ENCODE results near the gene SYNGR3. TPM values are rescaled to one million over a fixed set of nuclear protein-coding genes. Genes with fewer than 3 reads are reported as not detected.
A peak's percentile ranks its signal among the peaks of the same experiment; 100 is the strongest.

SYNGR3 gene
- total and polyA plus RNA-seq, 5 donors from 2014 or later: 0.82 to 3.2 (median 1.4) TPM; not detected in 1

- Mint-ChIP-seq H3K27me3 (no peaks in the 10 kb centered on the region), H3K9me3 (no peaks in the 10 kb centered on the region), H3K4me3 (no peak overlapping the region), H3K36me3 (no peaks in the 10 kb centered on the region), H3K27ac (no peak overlapping the region), H3K4me1 (no peaks in the 10 kb centered on the region)
- Histone ChIP-seq H3K4me3 (ENCODE audit: low read depth, low read length) (no peak overlapping the region), H3K4me1 (ENCODE audit: control insufficient read depth, insufficient read depth, low read length, poor library complexity, severe bottlenecking) (no peaks in the 10 kb centered on the region), H3K36me3 (ENCODE audit: control insufficient read depth, insufficient read depth, low read length) (no peaks in the 10 kb centered on the region), H3K27ac (ENCODE audit: insufficient read depth, low read length, poor library complexity, severe bottlenecking) (no peak overlapping the region), H3K27me3 (ENCODE audit: control insufficient read depth, insufficient read depth, low read length) (no peaks in the 10 kb centered on the region), H3K9me3 (ENCODE audit: control insufficient read depth in 2 of 2, low read length in 2 of 2) (no peaks in the 10 kb centered on the region)
- ATAC-seq (ENCODE audit: low read depth in 2 of 2): no peak
- no peak for DNase-seq
Measured at GRCh38 chr16:2035431-2036199, 45.8 kb downstream of the SYNGR3 start.

DNA sequence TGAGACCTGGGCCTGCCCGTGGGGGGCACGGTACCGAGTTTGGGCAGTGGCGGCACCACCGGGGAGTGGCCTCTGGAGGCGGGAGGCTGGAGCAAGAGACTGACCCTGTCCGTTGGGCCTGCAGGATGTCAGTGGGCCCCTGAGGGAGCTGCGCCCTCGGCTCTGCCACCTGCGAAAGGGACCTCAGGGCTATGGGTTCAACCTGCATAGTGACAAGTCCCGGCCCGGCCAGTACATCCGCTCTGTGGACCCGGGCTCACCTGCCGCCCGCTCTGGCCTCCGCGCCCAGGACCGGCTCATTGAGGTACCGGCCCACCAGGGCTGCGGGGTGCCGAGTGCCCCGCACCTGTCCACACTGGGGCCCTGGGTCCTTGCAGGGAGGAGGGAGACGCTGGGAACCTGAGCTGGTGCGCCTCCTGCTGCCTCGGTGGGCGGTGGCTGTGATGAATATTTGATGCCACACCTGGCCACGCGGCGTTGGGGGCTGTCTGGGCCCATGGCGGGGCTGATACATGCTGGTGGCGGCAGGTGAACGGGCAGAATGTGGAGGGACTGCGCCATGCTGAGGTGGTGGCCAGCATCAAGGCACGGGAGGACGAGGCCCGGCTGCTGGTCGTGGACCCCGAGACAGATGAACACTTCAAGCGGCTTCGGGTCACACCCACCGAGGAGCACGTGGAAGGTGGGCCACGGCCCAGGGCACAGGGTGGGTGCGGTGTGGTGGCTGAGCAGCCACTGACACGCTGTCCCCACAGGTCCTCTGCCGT, 46.6 kb downstream of the SYNGR3 start:
- Histone ChIP-seq H3K36me3 (ENCODE audit: control insufficient read depth, insufficient read depth, low read length) (no peaks in the 10 kb centered on the region), H3K9me3 (ENCODE audit: control insufficient read depth in 2 of 2, low read length in 2 of 2) (no peaks in the 10 kb centered on the region), H3K27me3 (ENCODE audit: control insufficient read depth, insufficient read depth, low read length) (no peaks in the 10 kb centered on the region), H3K4me3 (ENCODE audit: low read depth, low read length) (no peak overlapping the region), H3K4me1 (ENCODE audit: control insufficient read depth, insufficient read depth, low read length, poor library complexity, severe bottlenecking) (no peaks in the 10 kb centered on the region), H3K27ac (ENCODE audit: insufficient read depth, low read length, poor library complexity, severe bottlenecking) (no peak overlapping the region)
- H3K4me3 Mint-ChIP-seq: no peak overlapping the region
- no peaks in the 10 kb centered on the region for H3K27me3 Mint-ChIP-seq
- peak overlapping the region in 1 of 3 donors; percentile 79 for H3K27ac Mint-ChIP-seq
- H3K4me1 Mint-ChIP-seq: no peaks in the 10 kb centered on the region
- H3K36me3 Mint-ChIP-seq: no peaks in the 10 kb centered on the region
- H3K9me3 Mint-ChIP-seq: no peaks in the 10 kb centered on the region
- ATAC-seq (ENCODE audit: low read depth in 2 of 2) (no peak), DNase-seq (no peak)

DNA sequence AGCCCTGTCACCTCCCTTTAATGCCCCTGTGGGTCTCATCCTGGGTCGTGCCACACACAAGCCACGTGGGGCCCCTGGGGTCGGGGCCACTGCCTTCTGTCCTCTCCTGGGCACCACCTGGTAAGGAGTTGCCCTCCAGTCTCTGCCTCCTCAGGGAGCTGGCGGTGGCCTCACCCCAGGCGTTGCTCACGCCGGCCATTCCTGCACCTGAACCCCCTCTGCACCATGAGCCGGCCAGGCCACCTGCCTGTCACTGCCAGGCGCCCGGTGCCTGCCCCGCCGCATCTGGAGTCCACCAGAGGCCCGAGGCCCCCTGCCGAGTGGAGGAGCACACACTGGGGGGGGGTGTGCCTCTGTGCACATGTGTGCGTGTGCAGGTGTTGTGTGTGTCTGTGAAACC, 47.3 kb downstream of the SYNGR3 start:
- H3K4me3 Mint-ChIP-seq: no peak overlapping the region
- Histone ChIP-seq H3K27ac (ENCODE audit: insufficient read depth, low read length, poor library complexity, severe bottlenecking) (no peak overlapping the region), H3K4me3 (ENCODE audit: low read depth, low read length) (no peak overlapping the region), H3K9me3 (ENCODE audit: control insufficient read depth in 2 of 2, low read length in 2 of 2) (no peaks in the 10 kb centered on the region), H3K4me1 (ENCODE audit: control insufficient read depth, insufficient read depth, low read length, poor library complexity, severe bottlenecking) (no peaks in the 10 kb centered on the region), H3K27me3 (ENCODE audit: control insufficient read depth, insufficient read depth, low read length) (no peaks in the 10 kb centered on the region), H3K36me3 (ENCODE audit: control insufficient read depth, insufficient read depth, low read length) (no peaks in the 10 kb centered on the region)
- no peaks in the 10 kb centered on the region for H3K36me3 Mint-ChIP-seq
- ATAC-seq (ENCODE audit: low read depth in 2 of 2) (no peak), DNase-seq (no peak)
- no peaks in the 10 kb centered on the region for H3K4me1 Mint-ChIP-seq
- H3K9me3 Mint-ChIP-seq: no peaks in the 10 kb centered on the region
- H3K27ac Mint-ChIP-seq: peak overlapping the region in 1 of 3 donors; percentile 79
- H3K27me3 Mint-ChIP-seq: no peaks in the 10 kb centered on the region

GRCh38 chr16:2037647-2038381, 48.0 kb downstream of the SYNGR3 start:
- ATAC-seq (ENCODE audit: low read depth in 2 of 2) (no peak), DNase-seq (no peak)
- Mint-ChIP-seq H3K4me1 (no peaks in the 10 kb centered on the region), H3K27ac (no peak overlapping the region), H3K4me3 (no peak overlapping the region), H3K36me3 (no peaks in the 10 kb centered on the region), H3K9me3 (no peaks in the 10 kb centered on the region), H3K27me3 (no peaks in the 10 kb centered on the region)
- no peaks in the 10 kb centered on the region for H3K36me3 ChIP-seq (ENCODE audit: control insufficient read depth, insufficient read depth, low read length)
- no peak overlapping the region for H3K4me3 ChIP-seq (ENCODE audit: low read depth, low read length)
- no peaks in the 10 kb centered on the region for H3K27me3 ChIP-seq (ENCODE audit: control insufficient read depth, insufficient read depth, low read length)
- no peak overlapping the region for H3K27ac ChIP-seq (ENCODE audit: insufficient read depth, low read length, poor library complexity, severe bottlenecking)
- no peaks in the 10 kb centered on the region for H3K9me3 ChIP-seq (ENCODE audit: control insufficient read depth in 2 of 2, low read length in 2 of 2)
- no peaks in the 10 kb centered on the region for H3K4me1 ChIP-seq (ENCODE audit: control insufficient read depth, insufficient read depth, low read length, poor library complexity, severe bottlenecking)

- Mint-ChIP-seq H3K27me3 (no peaks in the 10 kb centered on the region), H3K4me1 (no peaks in the 10 kb centered on the region), H3K36me3 (no peaks in the 10 kb centered on the region), H3K27ac (no peak overlapping the region), H3K4me3 (no peak overlapping the region), H3K9me3 (no peaks in the 10 kb centered on the region)
- Histone ChIP-seq H3K4me3 (ENCODE audit: low read depth, low read length) (no peak overlapping the region), H3K27ac (ENCODE audit: insufficient read depth, low read length, poor library complexity, severe bottlenecking) (no peak overlapping the region), H3K4me1 (ENCODE audit: control insufficient read depth, insufficient read depth, low read length, poor library complexity, severe bottlenecking) (no peaks in the 10 kb centered on the region), H3K9me3 (ENCODE audit: control insufficient read depth in 2 of 2, low read length in 2 of 2) (no peaks in the 10 kb centered on the region), H3K27me3 (ENCODE audit: control insufficient read depth, insufficient read depth, low read length) (no peaks in the 10 kb centered on the region), H3K36me3 (ENCODE audit: control insufficient read depth, insufficient read depth, low read length) (no peaks in the 10 kb centered on the region)
- no peak for DNase-seq
- ATAC-seq (ENCODE audit: low read depth in 2 of 2): no peak
Measured at GRCh38 chr16:2038382-2039231, 48.8 kb downstream of the SYNGR3 start.

DNA sequence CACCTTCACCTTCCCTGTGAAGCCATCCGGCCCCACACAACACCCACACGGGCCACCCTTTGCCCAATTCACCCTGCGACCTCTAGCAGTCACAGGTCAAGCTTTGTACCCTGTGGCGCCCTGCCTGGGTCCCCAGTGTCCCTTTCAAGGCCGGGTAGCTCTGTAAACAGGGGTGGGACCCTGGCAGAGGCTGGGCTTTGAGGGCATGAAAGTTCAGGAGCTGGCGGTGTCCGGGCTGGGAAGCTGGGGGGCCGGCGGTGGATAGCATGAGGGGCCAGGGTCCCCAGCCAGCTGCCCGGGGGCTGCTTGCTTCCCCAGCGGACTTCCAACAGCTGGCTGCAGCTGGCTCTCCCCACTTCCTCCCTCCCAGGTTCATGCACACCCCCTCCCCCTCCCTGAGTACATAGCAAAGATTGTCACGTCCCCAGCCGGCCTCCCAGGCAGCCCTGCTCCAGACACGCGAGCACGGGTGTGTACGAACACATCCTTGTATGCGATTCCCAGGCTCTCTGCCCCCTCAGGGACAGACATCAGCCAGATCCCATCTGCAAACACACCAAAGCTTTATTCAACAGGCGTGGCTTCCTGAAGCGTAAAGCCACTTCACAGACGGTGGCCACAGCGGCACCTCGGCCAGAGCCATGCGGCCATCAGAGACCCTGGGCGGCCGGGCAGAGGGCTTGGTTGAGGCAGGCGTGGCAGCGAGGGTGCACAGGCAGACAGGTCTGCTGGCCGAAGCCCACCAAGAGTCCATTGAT, 49.7 kb downstream of the SYNGR3 start:
- ATAC-seq (ENCODE audit: low read depth in 2 of 2) (no peak), DNase-seq (no peak)
- H3K36me3 ChIP-seq (ENCODE audit: control insufficient read depth, insufficient read depth, low read length): no peaks in the 10 kb centered on the region
- Mint-ChIP-seq H3K4me1 (no peaks in the 10 kb centered on the region), H3K36me3 (no peaks in the 10 kb centered on the region), H3K27me3 (no peaks in the 10 kb centered on the region), H3K27ac (no peak overlapping the region), H3K4me3 (no peak overlapping the region), H3K9me3 (no peaks in the 10 kb centered on the region)
- no peak overlapping the region for H3K27ac ChIP-seq (ENCODE audit: insufficient read depth, low read length, poor library complexity, severe bottlenecking)
- no peaks in the 10 kb centered on the region for H3K9me3 ChIP-seq (ENCODE audit: control insufficient read depth in 2 of 2, low read length in 2 of 2)
- H3K4me3 ChIP-seq (ENCODE audit: low read depth, low read length): no peak overlapping the region
- no peaks in the 10 kb centered on the region for H3K27me3 ChIP-seq (ENCODE audit: control insufficient read depth, insufficient read depth, low read length)
- no peaks in the 10 kb centered on the region for H3K4me1 ChIP-seq (ENCODE audit: control insufficient read depth, insufficient read depth, low read length, poor library complexity, severe bottlenecking)

Data from CD4-positive, CD25-positive, alpha-beta regulatory T cell (primary cell).